ENCODE data around the gene TEX14.

GRCh38 chr17:58667934-58668597 is 23.8 kb downstream of the TEX14 start:
- TF ChIP-seq, protein P1, sequence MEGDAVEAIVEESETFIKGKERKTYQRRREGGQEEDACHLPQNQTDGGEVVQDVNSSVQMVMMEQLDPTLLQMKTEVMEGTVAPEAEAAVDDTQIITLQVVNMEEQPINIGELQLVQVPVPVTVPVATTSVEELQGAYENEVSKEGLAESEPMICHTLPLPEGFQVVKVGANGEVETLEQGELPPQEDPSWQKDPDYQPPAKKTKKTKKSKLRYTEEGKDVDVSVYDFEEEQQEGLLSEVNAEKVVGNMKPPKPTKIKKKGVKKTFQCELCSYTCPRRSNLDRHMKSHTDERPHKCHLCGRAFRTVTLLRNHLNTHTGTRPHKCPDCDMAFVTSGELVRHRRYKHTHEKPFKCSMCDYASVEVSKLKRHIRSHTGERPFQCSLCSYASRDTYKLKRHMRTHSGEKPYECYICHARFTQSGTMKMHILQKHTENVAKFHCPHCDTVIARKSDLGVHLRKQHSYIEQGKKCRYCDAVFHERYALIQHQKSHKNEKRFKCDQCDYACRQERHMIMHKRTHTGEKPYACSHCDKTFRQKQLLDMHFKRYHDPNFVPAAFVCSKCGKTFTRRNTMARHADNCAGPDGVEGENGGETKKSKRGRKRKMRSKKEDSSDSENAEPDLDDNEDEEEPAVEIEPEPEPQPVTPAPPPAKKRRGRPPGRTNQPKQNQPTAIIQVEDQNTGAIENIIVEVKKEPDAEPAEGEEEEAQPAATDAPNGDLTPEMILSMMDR (IDR thresholded peaks at IDR 0.05): no peak
- no peak for TF ChIP-seq POLR2A (IDR thresholded peaks at IDR 0.05)

All from heart left ventricle (tissue), 13 donors.